ENCODE data around the gene HEBP1.

GRCh38 chr12:13027032-13027431 is 27.0 kb upstream of the HEBP1 start:
- TF ChIP-seq CTCF (IDR thresholded peaks at IDR 0.05) (no peak), POLR2A (IDR thresholded peaks at IDR 0.05) (no peak)
